GOT3 (cell line): ENCODE measurements around the gene CUL5.
"Not testable (repeated sequence)": the region's sequence is repeated elsewhere in the genome, so short reads cannot be mapped to it uniquely, and the experiment has no call there.

Experiments
- DNase-seq: peaks from one replicate; lab custom pipeline; 2025; ENCODE audit warnings: mixed read lengths; lab: John Stamatoyannopoulos, UW

Gene CUL5

GRCh38 chr11:108115500-108116140 is 106.9 kb downstream of the CUL5 start:
- no peak for DNase-seq

DNA sequence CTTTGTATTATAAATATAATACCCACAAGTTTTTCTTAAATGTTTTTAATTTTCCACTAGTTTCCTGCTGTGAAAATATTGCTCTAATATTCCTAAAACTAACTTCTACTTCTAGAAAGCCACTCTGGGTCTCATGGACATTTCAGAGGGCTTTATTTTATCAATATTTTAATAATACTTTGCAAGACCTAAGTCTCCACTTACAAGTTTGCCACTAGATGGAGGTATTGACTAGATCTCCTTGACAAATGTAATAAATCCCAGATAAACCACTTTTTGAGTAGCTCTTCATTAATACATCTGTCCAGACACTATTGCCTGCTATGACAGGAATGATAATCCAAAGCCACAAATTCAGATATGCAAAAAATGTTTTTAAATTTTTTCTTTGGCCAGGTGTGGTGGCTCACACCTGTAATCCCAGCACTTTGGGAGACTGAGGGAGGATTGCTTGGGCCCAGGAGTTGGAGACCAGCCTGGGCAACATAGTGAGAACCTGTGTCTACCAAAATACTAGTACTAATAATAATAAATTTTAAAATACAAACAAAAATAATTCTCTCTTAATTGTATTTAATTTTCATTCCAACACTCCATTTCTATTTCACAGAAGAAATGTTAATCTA is 109.2 kb downstream of the CUL5 start:
- DNase-seq = no peak

DNA sequence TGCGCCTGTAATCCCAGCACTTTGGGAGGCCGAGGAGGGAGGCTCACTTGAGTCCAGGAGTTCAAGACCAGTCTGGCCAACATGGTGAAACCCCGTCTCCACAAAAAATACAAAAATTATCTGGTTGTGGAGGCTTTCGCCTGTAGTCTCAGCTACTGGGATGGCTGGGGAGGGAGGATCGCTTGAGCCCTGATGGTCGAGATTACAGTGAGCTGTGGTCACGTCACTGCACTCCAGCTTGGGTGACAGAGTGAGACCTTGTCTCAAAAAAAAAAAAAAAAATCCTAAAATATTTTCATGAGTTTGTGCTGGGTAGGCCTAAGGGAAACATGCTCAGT is 112.2 kb downstream of the CUL5 start:
- not testable (repeated sequence) for DNase-seq

GRCh38 chr11:108121274-108122155 is 112.8 kb downstream of the CUL5 start, which contains the start of gene ACAT1:
Gene ACAT1 (plus strand): TSS chr11:108121567. CDS start chr11:108121607, 40 bp downstream.
- peak; percentile 71 for DNase-seq

DNA sequence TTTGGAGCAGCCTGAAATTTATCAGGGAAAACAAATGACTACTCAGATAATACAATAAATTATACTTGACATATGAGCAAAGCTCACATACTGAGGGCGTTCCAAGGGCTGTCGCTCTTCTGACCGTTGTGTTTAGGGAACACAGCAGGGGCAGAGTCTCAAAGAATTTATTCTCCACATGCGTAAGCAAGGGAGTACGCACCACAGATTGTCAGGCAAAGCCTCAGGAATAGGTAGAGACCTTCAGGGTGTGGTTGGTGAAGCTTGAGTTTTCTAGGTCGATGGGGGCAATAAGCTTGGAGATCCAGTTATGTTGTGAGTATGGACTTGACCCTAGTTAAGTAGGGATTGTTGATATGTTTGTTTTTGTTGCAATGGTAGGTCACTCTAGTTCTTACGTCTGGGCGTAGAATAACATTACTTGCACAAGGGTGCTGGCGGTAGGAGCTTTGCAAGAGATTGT is 113.5 kb downstream of the CUL5 start:
- DNase-seq = no peak

GRCh38 chr11:108125096-108125495 is 116.4 kb downstream of the CUL5 start:
- no peak for DNase-seq

DNA sequence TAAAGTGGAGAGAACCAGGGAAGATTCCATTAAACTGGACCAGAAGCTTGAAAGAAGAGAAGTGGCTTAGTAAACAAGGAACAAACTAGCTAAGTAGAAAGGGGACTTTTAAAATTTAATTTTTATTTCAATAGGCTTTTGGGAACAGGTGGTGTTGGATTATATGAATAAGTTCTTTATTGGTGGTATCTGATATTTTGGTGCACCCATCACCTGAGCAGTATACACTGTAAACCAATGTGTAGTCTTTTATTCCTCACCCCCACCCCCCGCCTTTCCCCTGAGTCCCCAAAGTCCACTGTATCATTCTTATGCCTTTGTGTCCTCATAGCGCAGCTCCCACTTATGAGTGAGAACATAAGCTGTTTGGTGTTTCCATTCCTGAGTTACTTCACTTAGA is 120.1 kb downstream of the CUL5 start:
- no peak for DNase-seq

GRCh38 chr11:108131993-108132392 is 123.3 kb downstream of the CUL5 start:
- no peak for DNase-seq

DNA sequence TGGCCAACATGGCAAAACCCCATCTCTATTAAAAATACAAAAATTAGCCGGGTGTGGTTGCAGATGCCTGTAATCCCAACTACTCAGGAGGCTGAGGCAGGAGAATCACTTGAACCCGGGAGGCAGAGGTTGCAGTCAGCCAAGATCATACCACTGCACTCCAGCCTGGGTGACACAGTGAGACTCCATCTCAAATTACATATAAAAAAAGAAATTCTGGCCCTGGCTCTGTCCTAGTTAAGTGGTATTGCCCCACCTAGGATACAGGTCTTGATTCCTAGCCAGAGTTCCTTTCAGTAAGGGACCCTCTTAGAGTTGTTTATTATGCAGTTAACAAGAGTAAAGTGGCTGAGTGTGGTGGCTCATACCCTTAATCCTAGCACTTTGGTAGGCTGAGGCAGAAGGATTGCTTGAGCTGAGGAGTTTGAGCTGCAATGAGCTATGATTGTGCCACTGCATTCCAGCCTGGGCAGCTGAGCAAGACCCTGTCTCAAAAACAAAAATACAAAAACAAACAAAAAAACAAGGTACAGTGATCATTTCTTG is 124.4 kb downstream of the CUL5 start:
- DNase-seq = not testable (repeated sequence)

DNA sequence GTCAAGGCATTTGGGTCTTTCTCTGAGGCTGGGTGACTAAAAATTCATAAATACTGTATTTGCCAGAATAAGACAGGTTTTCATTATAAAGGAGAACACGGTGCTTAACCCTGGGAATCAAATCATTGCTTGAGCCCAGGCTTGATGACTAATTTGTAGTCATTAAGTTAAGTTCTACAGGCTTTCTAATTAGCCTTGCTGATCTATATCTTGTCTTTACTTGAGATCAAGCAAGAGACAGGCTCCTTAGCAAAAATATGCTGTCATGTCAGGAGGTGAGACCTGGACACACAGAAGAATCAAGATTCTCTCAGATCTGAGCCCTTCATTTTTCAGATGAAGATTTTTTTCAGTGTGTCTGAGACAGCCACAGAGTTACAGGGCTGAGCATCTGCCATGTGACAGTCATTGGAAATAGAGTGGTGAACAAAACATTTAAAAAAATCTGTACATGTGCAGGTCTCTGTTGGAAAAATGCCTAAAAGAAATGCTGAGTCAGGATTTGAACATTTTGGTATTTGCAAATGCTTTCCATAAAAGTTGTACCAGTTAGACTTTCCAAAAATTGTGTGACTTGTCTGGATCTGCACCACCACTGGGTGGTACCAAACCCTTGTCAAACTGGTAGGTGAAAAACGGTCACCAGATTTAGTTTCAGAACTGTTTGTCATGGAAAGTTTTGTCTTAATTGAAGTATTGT is 127.3 kb downstream of the CUL5 start:
- DNase-seq = no peak

GRCh38 chr11:108137212-108137611 is 128.5 kb downstream of the CUL5 start:
- no peak for DNase-seq

DNA sequence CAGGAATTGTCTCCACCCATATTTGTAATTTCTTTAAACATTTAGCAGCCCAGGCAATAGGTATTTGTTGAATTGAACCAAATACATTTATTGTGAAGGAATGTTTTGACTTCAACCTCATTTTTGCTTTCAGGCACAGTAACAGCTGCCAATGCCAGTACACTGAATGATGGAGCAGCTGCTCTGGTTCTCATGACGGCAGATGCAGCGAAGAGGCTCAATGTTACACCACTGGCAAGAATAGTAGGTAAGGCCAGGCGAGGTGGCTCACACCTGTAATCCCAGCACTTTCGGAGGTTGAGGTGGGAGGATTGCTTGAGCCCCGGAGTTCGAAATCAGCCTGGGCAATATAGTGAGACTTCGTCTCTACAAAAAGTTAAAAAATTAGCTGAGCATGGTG is 133.6 kb downstream of the CUL5 start:
- no peak for DNase-seq

DNA sequence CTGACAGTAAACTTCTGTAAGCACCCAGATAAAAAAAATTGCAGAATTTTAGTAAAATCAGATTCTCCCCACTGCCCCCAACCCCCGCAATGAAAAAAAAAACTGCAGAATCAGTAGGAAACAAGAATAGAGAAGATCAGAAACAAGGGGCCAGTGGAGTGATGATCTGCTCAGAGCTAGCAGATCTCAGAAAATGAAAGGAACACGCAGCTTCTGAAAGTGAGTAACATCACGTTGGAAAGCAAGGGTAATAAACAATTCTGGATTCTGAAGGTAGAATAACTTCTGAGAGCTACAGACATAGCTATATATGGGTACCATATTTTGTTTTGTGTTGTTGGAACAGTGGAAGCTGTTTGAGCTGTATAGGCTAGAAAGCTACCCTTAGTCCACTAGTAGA is 135.9 kb downstream of the CUL5 start:
- DNase-seq = no peak

DNA sequence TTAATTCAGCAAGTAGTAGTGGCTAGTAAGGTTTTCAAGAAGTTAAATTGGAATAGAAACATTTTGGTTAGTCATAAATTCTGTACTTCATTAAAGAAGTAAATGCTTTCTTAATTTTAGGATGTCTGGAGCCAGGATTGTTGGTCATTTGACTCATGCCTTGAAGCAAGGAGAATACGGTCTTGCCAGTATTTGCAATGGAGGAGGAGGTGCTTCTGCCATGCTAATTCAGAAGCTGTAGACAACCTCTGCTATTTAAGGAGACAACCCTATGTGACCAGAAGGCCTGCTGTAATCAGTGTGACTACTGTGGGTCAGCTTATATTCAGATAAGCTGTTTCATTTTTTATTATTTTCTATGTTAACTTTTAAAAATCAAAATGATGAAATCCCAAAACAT is 138.5 kb downstream of the CUL5 start:
- DNase-seq = no peak

DNA sequence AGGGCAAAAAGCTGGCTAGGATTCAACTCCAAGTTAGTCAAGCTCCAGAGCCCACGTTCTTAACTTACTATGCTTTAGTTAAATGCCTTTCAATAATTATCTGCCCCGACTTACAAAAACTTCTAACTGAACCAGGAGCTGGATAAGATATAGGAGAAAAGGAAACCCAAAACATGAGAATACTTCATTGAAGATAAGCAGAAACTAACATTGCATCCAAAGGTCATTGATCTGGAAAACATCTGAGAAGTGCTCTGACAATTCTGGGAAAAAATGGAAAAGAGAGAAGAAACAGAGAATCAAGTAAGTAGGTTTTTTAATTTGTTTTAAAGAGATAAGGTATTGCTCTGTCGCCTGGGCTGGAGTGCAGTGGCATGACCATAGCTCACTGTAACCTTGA is 139.9 kb downstream of the CUL5 start:
- no peak for DNase-seq

DNA sequence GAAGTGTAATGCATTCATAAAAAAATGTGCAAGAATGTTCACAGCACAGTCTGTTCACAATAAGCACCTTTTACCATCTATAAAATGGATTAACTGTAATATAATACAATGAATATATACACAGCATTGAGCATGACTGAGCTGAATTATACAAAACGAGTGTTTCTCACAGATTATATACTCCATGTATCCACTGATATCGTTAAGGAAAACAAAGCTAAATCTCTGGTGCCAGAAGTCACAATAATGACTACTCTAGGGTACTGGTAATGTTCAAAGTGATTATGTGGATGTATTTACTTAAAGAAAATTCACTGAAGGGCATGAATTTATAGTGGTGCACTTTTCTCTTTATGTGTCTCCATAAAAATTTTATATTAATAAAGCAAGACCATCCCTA is 145.9 kb downstream of the CUL5 start:
- DNase-seq = no peak
